Hepatocyte (in vitro differentiated cells): ENCODE data around the gene ALDOC. TPM values are rescaled to one million over a fixed set of nuclear protein-coding genes. Genes with fewer than 3 reads are reported as not detected.
A peak's percentile ranks its signal among the peaks of the same experiment; 100 is the strongest.

Source experiments
- DNase-seq: peaks from one replicate; pipeline ENCODE4 v3.0.0-alpha.2; 2016; ENCODE audit warnings: low spot score
- H2AFZ ChIP-seq: fragments of 200-600 bp; sonication (generic); 2 replicates; pipeline ENCODE4 v1.6.0; 2016; ENCODE audit warnings: antibody characterized with exemption, mild to moderate bottlenecking
- H3K27ac ChIP-seq: fragments of 200-600 bp; sonication (generic); 2 replicates; pipeline ENCODE4 v1.5.1; 2016; ENCODE audit warnings: mild to moderate bottlenecking
- H3K27me3 ChIP-seq: fragments of 200-600 bp; sonication (generic); 2 replicates; pipeline ENCODE4 v1.6.1; 2016
- H3K36me3 ChIP-seq: fragments of 200-600 bp; sonication (generic); replicated peaks from 2 replicates; pipeline ENCODE4 v1.5.1; 2016; ENCODE audit warnings: low read depth; ENCODE audit not compliant: insufficient read depth
- H3K4me1 ChIP-seq: fragments of 200-600 bp; sonication (generic); 2 replicates; pipeline ENCODE4 v1.5.1; 2016; ENCODE audit warnings: mild to moderate bottlenecking, moderate library complexity; ENCODE audit not compliant: insufficient read depth
- H3K4me2 ChIP-seq: fragments of 200-600 bp; sonication (generic); 2 replicates; pipeline ENCODE4 v1.6.0; 2016
- H3K4me3 ChIP-seq: fragments of 200-600 bp; sonication (generic); 2 replicates; pipeline ENCODE4 v1.5.1; 2016; ENCODE audit warnings: mild to moderate bottlenecking
- H3K79me2 ChIP-seq: fragments of 200-600 bp; sonication (generic); 2 replicates; pipeline ENCODE4 v1.6.0; 2017; ENCODE audit warnings: mild to moderate bottlenecking
- H3K9me2 ChIP-seq: fragments of 200-600 bp; sonication (generic); replicated peaks from 2 replicates; pipeline ENCODE4 v1.6.0; 2017; ENCODE audit warnings: mild to moderate bottlenecking; ENCODE audit not compliant: insufficient read depth
- H3K9me3 ChIP-seq: fragments of 200-600 bp; sonication (generic); 2 replicates; pipeline ENCODE4 v1.5.1; 2016; ENCODE audit warnings: low read depth, mild to moderate bottlenecking
- H4K20me1 ChIP-seq: fragments of 200-600 bp; sonication (generic); 2 replicates; pipeline ENCODE4 v1.6.0; 2016; ENCODE audit warnings: mild to moderate bottlenecking; ENCODE audit not compliant: insufficient read depth, poor library complexity, severe bottlenecking
- CTCF ChIP-seq: fragments of 200-600 bp; sonication (generic); IDR thresholded peaks from 2 replicates; pipeline ENCODE4 v1.5.1; 2016; ENCODE audit warnings: antibody characterized with exemption, mild to moderate bottlenecking; ENCODE audit not compliant: poor library complexity
- EZH2 ChIP-seq: fragments of 200-600 bp; sonication (generic); IDR thresholded peaks from 2 replicates; pipeline ENCODE4 v1.6.1; 2016; ENCODE audit warnings: antibody characterized with exemption, mild to moderate bottlenecking, borderline replicate concordance
- EZH2phosphoT487 ChIP-seq: fragments of 200-600 bp; sonication (generic); IDR thresholded peaks from one replicate; pipeline ENCODE4 v1.6.1; 2018; ENCODE audit warnings: antibody characterized with exemption, mild to moderate bottlenecking, low read depth, moderate library complexity; ENCODE audit not compliant: unreplicated experiment, severe bottlenecking
- WGBS: methylation state at CpG from one replicate; pipeline ENCODE4 v1.1.6; 2016; ENCODE audit warnings: low lambda C conversion rate; ENCODE audit errors: missing lambda C conversion rate; 5-methylcytosine and 5-hydroxymethylcytosine counted together
- polyA plus RNA-seq: library from polyadenylated mRNA; unstranded; fragments of >200 nt; fragmentation: Nextera tagmentation; extraction: Ambion mirVana; gene quantifications from 2 replicates; pipeline ENCODE4 v1.2.1, GENCODE V29; 2016
- total RNA-seq: library from RNA; depleted of rRNA; stranded (reverse); fragments of >200 nt; gene quantifications from 2 replicates; pipeline ENCODE4 v1.2.3, GENCODE V29; 2014

ALDOC gene
- total and polyA plus RNA-seq, 2 experiments from 2014 or later = 14.9 to 31.8 TPM

- no peaks in the 10 kb centered on the region for H3K9me2 ChIP-seq
- H3K4me1 ChIP-seq = no peaks in the 10 kb centered on the region
- peaks cover 21% of the 10 kb centered on the region for H3K79me2 ChIP-seq
- peak within 1 kb of the TSS; percentile 86 for H2AFZ ChIP-seq
- H4K20me1 ChIP-seq = no peaks in the 10 kb centered on the region
- no peaks in the 10 kb centered on the region for H3K36me3 ChIP-seq
- no peaks in the 10 kb centered on the region for H3K9me3 ChIP-seq
- H3K4me2 ChIP-seq = peak within 1 kb of the TSS; percentile 86
- peak within 1 kb of the TSS; percentile 90 for H3K27ac ChIP-seq
- peak within 1 kb of the TSS; percentile 37 for H3K4me3 ChIP-seq
- TF ChIP-seq CTCF (no peak), EZH2phosphoT487 (no peak), EZH2 (no peak)
- no peaks in the 10 kb centered on the region for H3K27me3 ChIP-seq
- 1% methylated on average over 44 of the region's 44 CpGs for WGBS
- peak; percentile 97 for DNase-seq
Measured at GRCh38 chr17:28598799-28599310, 22.2 kb upstream of the ALDOC start, which contains the start of gene SPAG5. Gene SPAG5, minus strand, starts transcription at chr17:28599025. Its CDS starts 79 bp downstream, at chr17:28598946.

- TF ChIP-seq CTCF (no peak), EZH2 (no peak), EZH2phosphoT487 (no peak)
- peaks cover 21% of the 10 kb centered on the region for H3K79me2 ChIP-seq
- H3K36me3 ChIP-seq = no peaks in the 10 kb centered on the region
- peak overlapping the region; percentile 25 for H3K4me3 ChIP-seq
- DNase-seq = peak; percentile 23
- H2AFZ ChIP-seq = peak overlapping the region; percentile 86
- H3K9me2 ChIP-seq = no peaks in the 10 kb centered on the region
- no peaks in the 10 kb centered on the region for H3K9me3 ChIP-seq
- H3K4me1 ChIP-seq = no peaks in the 10 kb centered on the region
- peak overlapping the region; percentile 8 for H3K27ac ChIP-seq
- no peaks in the 10 kb centered on the region for H3K27me3 ChIP-seq
- H4K20me1 ChIP-seq = no peaks in the 10 kb centered on the region
- peak overlapping the region; percentile 86 for H3K4me2 ChIP-seq
- WGBS = 4% methylated on average over 17 of the region's 17 CpGs
Measured at GRCh38 chr17:28598389-28598788, 21.7 kb upstream of the ALDOC start.

- Histone ChIP-seq H2AFZ (peak overlapping the region; percentile 86), H3K27ac (peak overlapping the region; percentile 8), H3K79me2 (peaks cover 21% of the 10 kb centered on the region), H3K27me3 (no peaks in the 10 kb centered on the region), H3K9me3 (no peaks in the 10 kb centered on the region), H4K20me1 (no peaks in the 10 kb centered on the region), H3K36me3 (no peaks in the 10 kb centered on the region), H3K4me2 (peak overlapping the region; percentile 86), H3K4me3 (peak overlapping the region; percentile 25), H3K9me2 (no peaks in the 10 kb centered on the region), H3K4me1 (no peaks in the 10 kb centered on the region)
- DNase-seq = no peak
- TF ChIP-seq EZH2phosphoT487 (no peak), CTCF (no peak), EZH2 (no peak)
- 33% methylated on average over 5 of the region's 5 CpGs for WGBS
Measured at GRCh38 chr17:28597606-28598383, 21.1 kb upstream of the ALDOC start.
